Prostate gland (tissue), 2 donors: ENCODE data around the gene CENPX. TPM values are rescaled to one million over a fixed set of nuclear protein-coding genes. Genes with fewer than 3 reads are reported as not detected.
A peak's percentile ranks its signal among the peaks of the same experiment; 100 is the strongest.

ENCODE experiments used
- DNase-seq: peaks from one replicate; pipeline ENCODE4 v3.0.0-alpha.2; 2019; ENCODE audit warnings: low spot score
- H3K27ac ChIP-seq, 2 donors: fragments of 200-600 bp; sonication (generic); 2 replicates each; pipeline ENCODE4 v1.5.1; 2017 to 2019
- H3K27me3 ChIP-seq: fragments of 200-600 bp; sonication (generic); replicated peaks from 2 replicates; pipeline ENCODE4 v1.5.1; 2019; ENCODE audit not compliant: insufficient read depth
- H3K36me3 ChIP-seq, 2 donors: fragments of 200-600 bp; sonication (generic); 1 replicate in 1 of 2; 2 replicates in 1 of 2; pipeline versions ENCODE4 v1.5.1 to v1.8.1; 2017 to 2019
- H3K4me1 ChIP-seq: fragments of 200-600 bp; sonication (generic); replicated peaks from 2 replicates; pipeline ENCODE4 v1.5.1; 2019
- H3K4me3 ChIP-seq, 2 donors: fragments of 200-600 bp; sonication (generic); 2 replicates each; pipeline ENCODE4 v1.5.1; 2017 to 2019
- H3K9me3 ChIP-seq: fragments of 200-600 bp; sonication (generic); 2 replicates; pipeline ENCODE4 v1.5.1; 2017
- CTCF ChIP-seq, 4 experiments: fragments of 200-600 bp in 2 of 4; fragments of 450-650 bp in 2 of 4; sonication (generic) in 2 of 4; IDR thresholded peaks; 1 replicate in 3 of 4; 2 replicates in 1 of 4; pipeline ENCODE4 v1.5.1; 2016 to 2019; ENCODE audit warnings: antibody characterized with exemption in 4 of 4, mild to moderate bottlenecking in 2 of 4, moderate library complexity in 2 of 4
- POLR2A ChIP-seq: fragments of 450-650 bp; IDR thresholded peaks from one replicate; pipeline ENCODE4 v1.6.1; 2016; ENCODE audit warnings: antibody characterized with exemption, mild to moderate bottlenecking
- POLR2AphosphoS5 ChIP-seq: sonication (generic); formaldehyde crosslinking; IDR thresholded peaks from one replicate; pipeline ENCODE4 v1.6.1; 2017; ENCODE audit warnings: antibody characterized with exemption
- WGBS: methylation state at CpG from one replicate; pipeline ENCODE4 v1.1.5; 2018; 5-methylcytosine and 5-hydroxymethylcytosine counted together
- intact Hi-C: fragments of 100-400 bp; cut with DNase I; formaldehyde crosslinking; loops from one replicate; pipeline ENCODE4 v1.14.2; 2022
- total RNA-seq, 2 donors: library from RNA; depleted of rRNA; stranded (reverse); fragments of >200 nt; gene quantifications; one replicate each; pipeline ENCODE4 v1.1.0, GENCODE V29; 2016

Gene CENPX
- total RNA-seq: 100 to 1,000 TPM in 1 of 2 donors, 10 to 100 TPM in 1; 84.9 to 263 TPM

DNA sequence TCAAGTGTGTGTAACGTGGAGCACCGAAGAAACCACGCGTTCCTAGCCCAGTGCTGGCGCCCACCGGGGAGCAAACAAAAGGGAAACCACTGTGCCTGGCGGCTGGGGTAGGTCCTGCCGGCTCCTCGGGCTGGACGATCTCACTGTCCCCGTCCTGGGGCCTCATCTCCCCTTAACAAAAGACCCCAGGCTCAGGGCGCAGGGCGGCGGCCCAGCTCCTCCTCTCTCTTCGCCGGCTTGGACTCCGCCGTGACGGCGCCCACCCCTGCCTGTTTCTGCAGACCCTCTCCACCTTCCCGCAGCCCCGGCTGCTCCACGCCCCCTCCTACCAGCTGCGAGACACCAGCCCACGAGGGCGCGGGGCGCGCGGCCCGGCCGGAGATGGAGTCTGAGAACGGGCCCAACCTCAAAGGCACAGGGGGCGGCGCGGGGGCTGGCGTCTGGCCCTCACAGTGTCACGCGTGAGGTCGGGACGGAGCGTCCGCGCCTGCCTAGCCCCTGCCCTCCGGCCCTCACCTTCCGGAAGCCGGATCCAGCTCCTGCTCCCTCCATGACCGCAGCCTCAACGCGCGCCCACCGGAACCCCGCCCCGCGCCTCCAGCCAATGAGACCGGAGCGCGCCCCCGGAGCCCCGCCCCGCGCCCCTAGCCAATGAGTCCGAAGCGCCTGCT, at the start of gene CENPX:
TSS of gene CENPX (minus strand) at position 569 of the 671 bp plus-strand sequence. CDS start at position 552, 17 bp downstream.
- Histone ChIP-seq H3K4me1 (peaks cover 18% of the 10 kb centered on the region), H3K27ac (peak within 1 kb of the TSS; percentile 62 to 73), H3K9me3 (no peaks in the 10 kb centered on the region), H3K27me3 (no peaks in the 10 kb centered on the region), H3K4me3 (peak within 1 kb of the TSS; percentile 85 to 88), H3K36me3 (no peaks in the 10 kb centered on the region)
- intact Hi-C loops: no loop called here
- WGBS: 1% methylated on average over 37 of the region's 64 CpGs
- no peak for DNase-seq
- TF ChIP-seq POLR2AphosphoS5 (no peak), POLR2A (peak; percentile 49)

DNA sequence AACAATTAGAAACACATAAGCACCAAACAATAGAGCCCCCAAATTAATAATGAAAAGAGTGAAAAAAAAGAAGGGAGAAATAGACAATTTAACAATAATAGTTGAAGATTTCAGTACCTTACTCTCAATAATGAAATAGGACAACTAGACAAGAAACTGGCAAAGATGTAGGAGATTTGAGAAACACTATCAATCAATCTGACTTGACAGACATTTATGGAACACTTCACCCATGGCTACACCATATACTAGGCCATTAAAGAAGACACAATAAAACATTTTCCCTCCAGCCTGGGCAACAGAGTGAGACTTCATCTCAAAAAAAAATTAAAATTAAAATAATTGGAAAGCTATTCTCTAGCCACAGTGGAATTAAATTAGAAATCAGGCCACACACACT, 47.9 kb upstream of the CENPX start:
- H3K36me3 ChIP-seq: no peaks in the 10 kb centered on the region
- H3K27me3 ChIP-seq: no peaks in the 10 kb centered on the region
- H3K9me3 ChIP-seq: no peaks in the 10 kb centered on the region
- no peak for DNase-seq
- H3K27ac ChIP-seq: no peak overlapping the region
- intact Hi-C loops: no loop called here
- no peak overlapping the region for H3K4me3 ChIP-seq
- TF ChIP-seq CTCF (IDR thresholded peaks at IDR 0.05): no peak
- H3K4me1 ChIP-seq: no peaks in the 10 kb centered on the region

GRCh38 chr17:82065638-82066303, 43.1 kb upstream of the CENPX start, which contains the start of gene DUS1L:
TSS of gene DUS1L (minus strand) at chr17:82065804. CDS start at chr17:82065059, 745 bp downstream.
- Histone ChIP-seq H3K4me3 (peak within 1 kb of the TSS; percentile 59 to 72), H3K27ac (peak within 1 kb of the TSS; percentile 83 to 85), H3K4me1 (peaks cover 19% of the 10 kb centered on the region), H3K27me3 (no peaks in the 10 kb centered on the region), H3K36me3 (no peaks in the 10 kb centered on the region), H3K9me3 (no peaks in the 10 kb centered on the region)
- TF ChIP-seq POLR2A (no peak), POLR2AphosphoS5 (peak; percentile 64), CTCF (IDR thresholded peaks at IDR 0.05) (peak in 2 of 4 experiments; percentile 7 to 24)
- DNase-seq: no peak
- WGBS: 19% methylated on average over 57 of the region's 88 CpGs
- intact Hi-C loops: no loop called here

DNA sequence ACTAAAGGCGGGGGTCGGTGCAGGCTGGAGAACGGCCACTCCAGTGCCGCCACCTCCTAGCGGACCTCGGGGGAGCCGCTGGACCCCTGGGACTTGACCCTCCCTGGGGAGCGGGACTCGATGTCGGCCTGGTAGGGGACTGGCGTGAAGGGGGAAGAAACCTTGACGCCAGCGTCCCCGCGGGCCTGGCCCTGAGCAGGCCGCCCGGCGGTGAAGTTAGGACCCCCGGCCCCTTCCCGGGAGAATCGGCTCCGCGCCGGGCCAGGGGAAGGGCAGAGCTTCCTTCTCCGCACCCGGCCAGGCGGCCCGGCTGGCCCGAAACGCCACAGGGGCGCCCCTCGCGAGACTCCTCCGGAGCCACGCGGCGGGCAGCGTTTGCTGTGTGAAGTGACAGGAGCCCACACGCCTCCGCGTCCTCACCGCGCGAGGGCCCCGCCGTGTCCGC, 42.5 kb upstream of the CENPX start:
- WGBS: 1% methylated on average over 17 of the region's 47 CpGs
- intact Hi-C loops: no loop called here
- no peaks in the 10 kb centered on the region for H3K9me3 ChIP-seq
- H3K4me3 ChIP-seq: peak overlapping the region; percentile 59 to 72
- peak overlapping the region; percentile 80 to 85 for H3K27ac ChIP-seq
- H3K36me3 ChIP-seq: peaks cover 0 to 3% of the 10 kb centered on the region in 2 donors
- no peak for DNase-seq
- no peaks in the 10 kb centered on the region for H3K27me3 ChIP-seq
- peaks cover 20% of the 10 kb centered on the region for H3K4me1 ChIP-seq
- TF ChIP-seq CTCF (IDR thresholded peaks at IDR 0.05) (no peak), POLR2A (no peak), POLR2AphosphoS5 (no peak)

DNA sequence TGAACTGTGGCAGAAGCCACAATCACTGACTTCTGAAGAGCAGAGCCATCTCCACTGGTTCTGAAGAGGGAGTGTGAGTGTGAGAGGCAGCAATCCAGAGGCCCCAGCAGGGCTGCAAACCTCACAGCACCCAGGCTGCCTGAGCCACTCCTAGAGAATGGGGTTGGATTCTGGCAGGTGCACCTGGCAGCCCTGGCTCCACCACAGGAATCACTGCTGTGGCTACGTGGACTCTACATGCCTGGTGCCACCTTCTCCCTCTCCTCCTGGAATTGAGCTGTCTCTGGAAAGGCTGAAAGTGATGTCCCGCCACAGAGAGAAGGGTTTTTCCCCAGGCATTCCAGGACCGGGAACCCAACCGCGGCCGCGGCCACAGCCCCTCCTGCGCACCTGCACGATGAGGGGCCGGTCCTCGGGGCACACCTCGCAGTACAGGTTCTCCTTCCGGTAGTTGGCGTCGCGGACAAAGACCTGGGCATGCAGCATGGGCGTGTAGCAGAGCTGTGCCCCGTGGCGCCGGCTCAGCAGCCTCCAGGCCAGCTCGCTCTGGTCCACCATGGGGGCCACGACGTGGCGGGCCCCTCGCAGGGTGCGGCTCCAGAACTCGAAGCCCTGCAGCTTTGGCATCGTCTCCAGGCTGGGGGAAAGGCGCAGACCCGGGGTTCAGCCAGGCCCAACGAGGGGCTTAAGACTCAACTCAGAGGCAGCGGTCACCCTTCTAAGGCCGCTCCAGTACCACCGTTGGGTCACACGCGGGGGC, 41.9 kb upstream of the CENPX start:
- Histone ChIP-seq H3K9me3 (no peaks in the 10 kb centered on the region), H3K36me3 (peaks cover 0 to 5% of the 10 kb centered on the region in 2 donors), H3K4me1 (peaks cover 20% of the 10 kb centered on the region), H3K27me3 (no peaks in the 10 kb centered on the region), H3K4me3 (peak overlapping the region; percentile 59 to 72), H3K27ac (peak overlapping the region; percentile 80 to 85)
- no peak for DNase-seq
- intact Hi-C loops: no loop called here
- no peak for TF ChIP-seq CTCF (IDR thresholded peaks at IDR 0.05)
- TF ChIP-seq POLR2AphosphoS5: no peak
- 16% methylated on average over 22 of the region's 36 CpGs for WGBS
